Measurements from ENCODE around the gene NDOR1. TPM values are rescaled to one million over a fixed set of nuclear protein-coding genes. Genes with fewer than 3 reads are reported as not detected.

The NDOR1 gene
- total RNA-seq, 1 donor from 2014 or later, result 20.5 TPM

- DNase-seq (ENCODE audit: extremely low spot score, unreplicated experiment), result no peak
- TF ChIP-seq CTCF (IDR thresholded peaks at IDR 0.05), result no peak
- H3K27ac Mint-ChIP-seq (ENCODE audit: unreplicated experiment), result no peak overlapping the region
- no peaks in the 10 kb centered on the region for H3K9me3 Mint-ChIP-seq (ENCODE audit: unreplicated experiment)
- H3K4me3 Mint-ChIP-seq (ENCODE audit: unreplicated experiment), result no peak overlapping the region
- no peaks in the 10 kb centered on the region for H3K27me3 Mint-ChIP-seq (ENCODE audit: unreplicated experiment)
- H3K4me1 Mint-ChIP-seq (ENCODE audit: unreplicated experiment), result peaks cover 24% of the 10 kb centered on the region
- H3K36me3 Mint-ChIP-seq (ENCODE audit: unreplicated experiment), result peaks cover 7% of the 10 kb centered on the region
Measured at GRCh38 chr9:137194909-137195308, 10.6 kb upstream of the NDOR1 start.

GRCh38 chr9:137195525-137196220 is 9.8 kb upstream of the NDOR1 start:
- Mint-ChIP-seq H3K27me3 (ENCODE audit: unreplicated experiment) (no peaks in the 10 kb centered on the region), H3K4me3 (ENCODE audit: unreplicated experiment) (no peak overlapping the region), H3K9me3 (ENCODE audit: unreplicated experiment) (no peaks in the 10 kb centered on the region), H3K36me3 (ENCODE audit: unreplicated experiment) (peaks cover 5% of the 10 kb centered on the region), H3K27ac (ENCODE audit: unreplicated experiment) (peak overlapping the region; percentile 15), H3K4me1 (ENCODE audit: unreplicated experiment) (peaks cover 22% of the 10 kb centered on the region)
- DNase-seq (ENCODE audit: extremely low spot score, unreplicated experiment), result no peak
- TF ChIP-seq CTCF (IDR thresholded peaks at IDR 0.05), result no peak

- TF ChIP-seq CTCF (IDR thresholded peaks at IDR 0.05), result no peak
- DNase-seq (ENCODE audit: extremely low spot score, unreplicated experiment), result no peak
- Mint-ChIP-seq H3K4me1 (ENCODE audit: unreplicated experiment) (peaks cover 41% of the 10 kb centered on the region), H3K27me3 (ENCODE audit: unreplicated experiment) (no peaks in the 10 kb centered on the region), H3K36me3 (ENCODE audit: unreplicated experiment) (no peaks in the 10 kb centered on the region), H3K4me3 (ENCODE audit: unreplicated experiment) (peak overlapping the region; percentile 26), H3K9me3 (ENCODE audit: unreplicated experiment) (no peaks in the 10 kb centered on the region), H3K27ac (ENCODE audit: unreplicated experiment) (no peak overlapping the region)
Measured at GRCh38 chr9:137198051-137198901, 7.2 kb upstream of the NDOR1 start.

- Mint-ChIP-seq H3K4me3 (ENCODE audit: unreplicated experiment) (peak overlapping the region; percentile 82), H3K27ac (ENCODE audit: unreplicated experiment) (no peak overlapping the region), H3K9me3 (ENCODE audit: unreplicated experiment) (no peaks in the 10 kb centered on the region), H3K4me1 (ENCODE audit: unreplicated experiment) (peaks cover 39% of the 10 kb centered on the region), H3K27me3 (ENCODE audit: unreplicated experiment) (no peaks in the 10 kb centered on the region), H3K36me3 (ENCODE audit: unreplicated experiment) (no peaks in the 10 kb centered on the region)
- no peak for TF ChIP-seq CTCF (IDR thresholded peaks at IDR 0.05)
- no peak for DNase-seq (ENCODE audit: extremely low spot score, unreplicated experiment)
Measured at GRCh38 chr9:137198902-137199283, 6.6 kb upstream of the NDOR1 start.
